GM12878 (cell line): ENCODE measurements around the gene MYH9. TPM values are rescaled to one million over a fixed set of nuclear protein-coding genes. Genes with fewer than 3 reads are reported as not detected.

ENCODE experiments used
- EP300 ChIP-seq, 2 experiments: fragments of 150-350 bp in 1 of 2; IDR thresholded peaks; 2 replicates each; pipeline ENCODE4 v1.6.1; 2011 to 2012; ENCODE audit warnings: low read depth in 2 of 2, low read length in 2 of 2, borderline replicate concordance in 1 of 2, improper control_type of control experiment in 1 of 2, inconsistent platforms in 1 of 2; ENCODE audit not compliant: control insufficient read depth in 1 of 2
- NR2C1 ChIP-seq: fragments of 450-650 bp; IDR thresholded peaks from 2 replicates; pipeline ENCODE4 v1.6.1; 2017; ENCODE audit warnings: antibody characterized with exemption, mild to moderate bottlenecking, moderate library complexity
- POLR2A ChIP-seq: IDR thresholded peaks from 2 replicates; pipeline ENCODE4 v1.6.1; 2011; ENCODE audit warnings: low read depth, mild to moderate bottlenecking, low read length
- POLR2AphosphoS5 ChIP-seq: IDR thresholded peaks from 2 replicates; pipeline ENCODE4 v1.6.1; 2011; ENCODE audit warnings: mild to moderate bottlenecking, low read length, inconsistent platforms
- SMC3 ChIP-seq: IDR thresholded peaks from 2 replicates; pipeline ENCODE4 v1.6.1; 2011; ENCODE audit warnings: low read length, improper control_type of control experiment, borderline replicate concordance
- USF2 ChIP-seq: IDR thresholded peaks from 2 replicates; pipeline ENCODE4 v1.6.1; 2011; ENCODE audit warnings: low read depth, low read length, improper control_type of control experiment, borderline replicate concordance
- YBX1 ChIP-seq: fragments of 450-650 bp; IDR thresholded peaks from 2 replicates; pipeline ENCODE4 v1.6.1; 2016; ENCODE audit warnings: antibody characterized with exemption
- ZNF207 ChIP-seq: fragments of 450-650 bp; IDR thresholded peaks from 2 replicates; pipeline ENCODE4 v1.6.1; 2014; ENCODE audit warnings: antibody characterized with exemption, mild to moderate bottlenecking, borderline replicate concordance
- polyA plus RNA-seq, 11 experiments: library from polyadenylated mRNA; depleted of rRNA in 4 of 11; unstranded in 6 of 11; stranded (reverse) in 5 of 11; fragments of >200 nt; fragmentation: Nextera tagmentation in 4 of 11; fragmentation: Illumina TruSeq in 1 of 11; extraction: Ambion mirVana in 4 of 11; extraction: Trizol in 1 of 11; gene quantifications; 1 replicate in 1 of 11; 2 replicates in 10 of 11; pipeline versions ENCODE4 v1.2.1 to v1.2.3, GENCODE V29; 2011 to 2016; ENCODE audit warnings: inconsistent platforms in 2 of 11, missing spikeins in 2 of 11, low read depth in 1 of 11
- total RNA-seq, 4 experiments: library from RNA; depleted of rRNA in 3 of 4; stranded (reverse); fragments of >200 nt in 3 of 4; fragmentation: Illumina TruSeq in 1 of 4; extraction: Trizol in 1 of 4; gene quantifications; 2 replicates each; pipeline versions ENCODE4 v1.2.1 to v1.2.3, GENCODE V29; 2013 to 2021
- TF ChIP-seq, protein P1 (sequence below): IDR thresholded peaks from 2 replicates; pipeline ENCODE4 v1.6.1; 2012; ENCODE audit warnings: improper control_type of control experiment, low read depth, low read length; ENCODE audit not compliant: insufficient replicate concordance

Gene MYH9
- total and polyA plus RNA-seq, 10 of the 15 experiments (the other 5 are each of a cell fraction or from before 2014, with no cell fraction given): 5.1 to 525 (median 145) TPM

- TF ChIP-seq USF2 (no peak), POLR2AphosphoS5 (0 out of 2 replicates have a peak, but pooled peaks have one; percentile 52), NR2C1 (0 out of 2 replicates have a peak, but pooled peaks have one; percentile 8), SMC3 (no peak), ZNF207 (no peak), POLR2A (peak; percentile 54; the same call in 1 of the 2 replicates), EP300 (IDR thresholded peaks at IDR 0.05; ENCODE audit: borderline replicate concordance in 1 of 2, control insufficient read depth in 1 of 2, low read depth in 2 of 2, low read length in 2 of 2) (no peak), YBX1 (no peak)
- TF ChIP-seq, protein P1, sequence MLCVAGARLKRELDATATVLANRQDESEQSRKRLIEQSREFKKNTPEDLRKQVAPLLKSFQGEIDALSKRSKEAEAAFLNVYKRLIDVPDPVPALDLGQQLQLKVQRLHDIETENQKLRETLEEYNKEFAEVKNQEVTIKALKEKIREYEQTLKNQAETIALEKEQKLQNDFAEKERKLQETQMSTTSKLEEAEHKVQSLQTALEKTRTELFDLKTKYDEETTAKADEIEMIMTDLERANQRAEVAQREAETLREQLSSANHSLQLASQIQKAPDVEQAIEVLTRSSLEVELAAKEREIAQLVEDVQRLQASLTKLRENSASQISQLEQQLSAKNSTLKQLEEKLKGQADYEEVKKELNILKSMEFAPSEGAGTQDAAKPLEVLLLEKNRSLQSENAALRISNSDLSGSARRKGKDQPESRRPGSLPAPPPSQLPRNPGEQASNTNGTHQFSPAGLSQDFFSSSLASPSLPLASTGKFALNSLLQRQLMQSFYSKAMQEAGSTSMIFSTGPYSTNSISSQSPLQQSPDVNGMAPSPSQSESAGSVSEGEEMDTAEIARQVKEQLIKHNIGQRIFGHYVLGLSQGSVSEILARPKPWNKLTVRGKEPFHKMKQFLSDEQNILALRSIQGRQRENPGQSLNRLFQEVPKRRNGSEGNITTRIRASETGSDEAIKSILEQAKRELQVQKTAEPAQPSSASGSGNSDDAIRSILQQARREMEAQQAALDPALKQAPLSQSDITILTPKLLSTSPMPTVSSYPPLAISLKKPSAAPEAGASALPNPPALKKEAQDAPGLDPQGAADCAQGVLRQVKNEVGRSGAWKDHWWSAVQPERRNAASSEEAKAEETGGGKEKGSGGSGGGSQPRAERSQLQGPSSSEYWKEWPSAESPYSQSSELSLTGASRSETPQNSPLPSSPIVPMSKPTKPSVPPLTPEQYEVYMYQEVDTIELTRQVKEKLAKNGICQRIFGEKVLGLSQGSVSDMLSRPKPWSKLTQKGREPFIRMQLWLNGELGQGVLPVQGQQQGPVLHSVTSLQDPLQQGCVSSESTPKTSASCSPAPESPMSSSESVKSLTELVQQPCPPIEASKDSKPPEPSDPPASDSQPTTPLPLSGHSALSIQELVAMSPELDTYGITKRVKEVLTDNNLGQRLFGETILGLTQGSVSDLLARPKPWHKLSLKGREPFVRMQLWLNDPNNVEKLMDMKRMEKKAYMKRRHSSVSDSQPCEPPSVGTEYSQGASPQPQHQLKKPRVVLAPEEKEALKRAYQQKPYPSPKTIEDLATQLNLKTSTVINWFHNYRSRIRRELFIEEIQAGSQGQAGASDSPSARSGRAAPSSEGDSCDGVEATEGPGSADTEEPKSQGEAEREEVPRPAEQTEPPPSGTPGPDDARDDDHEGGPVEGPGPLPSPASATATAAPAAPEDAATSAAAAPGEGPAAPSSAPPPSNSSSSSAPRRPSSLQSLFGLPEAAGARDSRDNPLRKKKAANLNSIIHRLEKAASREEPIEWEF: no peak
Observed at GRCh38 chr22:36323182-36323854, 64.4 kb downstream of the MYH9 start (continued).
